Suppressor macrophage treated with lipopolysaccharide for 4 hours (primary cell): ENCODE measurements around the gene ZNF263.
A peak's percentile ranks its signal among the peaks of the same experiment; 100 is the strongest.

Experiments used
- DNase-seq: peaks from one replicate; pipeline ENCODE4 v3.0.0-alpha.2; 2020

The ZNF263 gene

DNA sequence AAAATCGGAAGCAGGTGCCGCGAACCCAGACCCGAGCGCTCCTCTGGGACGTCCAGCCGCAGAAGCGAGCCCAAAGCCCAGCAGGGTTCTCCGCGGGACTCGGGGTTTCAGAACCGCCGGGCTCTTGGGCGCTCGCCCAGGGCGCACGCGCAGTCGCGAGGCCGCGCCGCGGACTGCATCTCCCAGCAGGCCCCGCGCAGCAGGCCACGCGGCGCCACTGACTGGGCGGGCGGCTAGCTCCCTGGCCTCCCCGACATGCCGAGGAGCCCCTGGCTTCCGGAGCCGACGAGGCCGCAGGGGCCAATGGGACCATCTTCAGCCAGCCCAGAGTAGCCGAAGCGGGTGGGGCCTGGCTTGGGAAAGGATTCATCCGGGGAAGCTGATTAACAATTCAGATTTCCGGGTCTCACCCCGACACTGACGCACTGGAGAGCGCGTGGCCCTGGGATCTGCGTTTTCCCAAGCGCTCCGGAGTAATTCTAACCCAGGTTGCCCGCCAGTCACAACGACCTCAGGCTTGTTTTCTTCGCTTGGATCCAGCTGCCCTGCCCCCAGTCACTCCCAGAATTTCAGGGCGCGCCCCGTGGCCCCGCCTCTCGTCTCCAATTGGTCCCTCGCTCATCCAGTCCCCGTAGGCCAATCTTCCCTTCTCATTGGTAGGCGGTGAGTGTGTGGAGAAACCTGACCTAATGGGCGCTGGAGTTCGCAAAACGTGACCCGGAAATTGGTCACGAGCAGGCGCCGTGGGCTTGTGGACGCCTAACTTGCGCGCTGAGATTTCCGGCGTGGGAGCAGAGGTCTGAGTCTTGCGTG is at the start of gene ZNF263:
Gene ZNF263, plus strand, starts transcription at position 762 of the 813 bp plus-strand sequence. CDS start 328 bp downstream, outside the sequence.
- DNase-seq, result peak; percentile 99

- DNase-seq, result peak; percentile 21
These were observed 48.8 kb upstream of the ZNF263 start for GRCh38 chr16:3234543-3234856.

GRCh38 chr16:3234857-3235561 is 48.3 kb upstream of the ZNF263 start, which contains the start of gene ZNF200:
Gene ZNF200, minus strand, starts transcription at chr16:3235158. Its CDS starts 1,403 bp downstream, at chr16:3233755.
- DNase-seq, result peak; percentile 96

GRCh38 chr16:3235856-3236669 is 47.2 kb upstream of the ZNF263 start:
- peak; percentile 67 for DNase-seq

- DNase-seq, result no peak
These were observed 41.5 kb upstream of the ZNF263 start for GRCh38 chr16:3241761-3242160.

DNA sequence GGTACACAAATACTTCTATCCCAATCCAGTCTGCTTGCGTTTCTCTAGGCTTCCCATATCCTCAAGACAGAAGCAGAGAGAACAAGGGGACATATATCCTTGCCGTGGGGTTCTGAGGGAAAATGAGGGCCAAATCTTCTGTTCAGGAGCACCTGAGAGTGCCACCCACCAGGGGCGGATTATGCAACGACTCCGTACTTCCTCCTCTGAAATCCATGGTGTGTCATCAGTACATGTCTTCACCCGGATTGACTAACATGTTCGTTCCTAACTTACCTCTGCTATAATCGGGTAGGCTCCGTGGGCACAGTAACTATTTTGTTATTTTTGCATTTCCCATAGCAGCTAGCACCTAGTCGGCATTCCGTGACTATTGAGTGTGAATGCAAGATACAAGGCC is 40.6 kb upstream of the ZNF263 start:
- DNase-seq, result peak; percentile 78

DNA sequence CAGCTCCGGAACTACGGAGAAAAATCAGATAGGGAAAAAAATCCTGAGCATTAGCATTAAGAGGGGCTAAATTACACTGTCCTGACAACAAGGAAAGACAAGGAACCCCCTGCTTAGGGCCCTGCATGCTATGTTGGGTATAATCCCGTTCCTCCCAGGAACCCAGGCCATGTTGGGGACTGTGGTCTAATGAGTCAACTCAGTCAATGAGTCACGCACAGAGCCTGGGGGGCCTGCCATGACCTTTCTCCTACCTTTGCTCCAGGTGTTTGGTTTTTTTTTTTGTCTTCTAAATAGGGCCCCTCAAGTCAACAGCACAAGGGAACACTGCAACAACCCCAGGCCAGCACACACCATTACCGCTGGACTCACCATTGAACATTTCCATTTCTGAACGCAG is 39.4 kb upstream of the ZNF263 start:
- DNase-seq, result no peak

- no peak for DNase-seq
These were observed 37.3 kb upstream of the ZNF263 start for GRCh38 chr16:3246002-3246401.

DNA sequence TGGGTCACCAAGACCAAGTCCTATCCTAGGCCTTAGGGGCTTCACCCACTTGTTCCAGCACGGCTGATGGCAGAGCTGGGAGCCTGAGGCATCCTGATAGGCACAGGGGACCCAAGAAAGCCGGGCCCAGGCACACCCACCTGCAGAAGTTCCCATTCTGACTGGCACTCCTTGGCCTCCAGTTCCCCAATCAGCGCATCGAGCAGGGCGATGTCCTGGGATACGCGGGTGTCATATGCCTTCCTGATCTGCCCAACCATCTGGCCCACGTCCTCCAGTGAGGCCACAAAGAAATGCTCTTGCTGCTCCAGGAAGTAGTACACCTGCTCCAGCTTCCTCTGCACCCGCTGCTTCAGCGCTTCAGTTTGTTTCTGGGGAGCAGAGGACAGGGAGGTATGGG is 36.4 kb upstream of the ZNF263 start:
- no peak for DNase-seq

DNA sequence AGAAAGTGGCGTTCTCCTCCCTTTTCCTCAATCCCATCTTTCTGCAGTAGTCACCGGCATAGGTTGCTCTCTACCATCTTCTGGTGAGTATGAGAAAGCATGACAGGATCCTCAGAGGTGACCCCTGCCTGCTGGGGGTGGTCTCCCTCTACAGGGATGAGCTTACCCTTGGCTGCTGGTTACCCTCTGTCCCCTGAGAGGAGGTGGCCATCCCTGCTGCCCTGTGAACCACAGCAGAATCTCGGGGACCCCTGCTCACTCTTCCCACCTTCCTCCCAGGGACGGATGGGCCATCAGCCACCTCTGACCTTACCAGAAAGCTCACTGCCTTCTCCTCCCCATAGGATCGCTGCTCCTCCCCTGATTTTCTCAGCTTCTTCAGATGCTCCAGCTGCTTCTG is 34.7 kb upstream of the ZNF263 start:
- no peak for DNase-seq

GRCh38 chr16:3249020-3249419 is 34.3 kb upstream of the ZNF263 start:
- DNase-seq, result no peak

DNA sequence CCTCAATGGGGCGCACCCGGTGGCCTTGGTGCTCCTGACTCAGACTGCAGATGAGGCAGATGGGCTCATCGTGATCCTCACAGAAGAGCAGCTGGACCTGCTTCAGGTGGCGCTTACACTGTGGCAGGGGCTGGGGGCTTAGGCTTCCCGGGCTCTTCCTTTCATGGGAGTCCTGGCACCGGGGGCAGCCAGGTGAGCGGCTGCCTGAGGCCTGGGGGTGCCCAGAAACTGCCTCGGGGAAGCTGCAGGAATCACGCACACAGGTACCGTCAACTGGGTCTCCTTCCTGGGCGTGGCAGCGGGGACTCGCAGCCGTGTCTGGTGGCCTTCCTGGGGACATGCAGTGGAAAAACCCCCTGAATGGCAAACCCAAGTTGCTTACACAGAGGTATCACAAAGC is 33.8 kb upstream of the ZNF263 start:
- DNase-seq, result no peak

- DNase-seq, result no peak
These were observed 30.3 kb upstream of the ZNF263 start for GRCh38 chr16:3252967-3253366.

DNA sequence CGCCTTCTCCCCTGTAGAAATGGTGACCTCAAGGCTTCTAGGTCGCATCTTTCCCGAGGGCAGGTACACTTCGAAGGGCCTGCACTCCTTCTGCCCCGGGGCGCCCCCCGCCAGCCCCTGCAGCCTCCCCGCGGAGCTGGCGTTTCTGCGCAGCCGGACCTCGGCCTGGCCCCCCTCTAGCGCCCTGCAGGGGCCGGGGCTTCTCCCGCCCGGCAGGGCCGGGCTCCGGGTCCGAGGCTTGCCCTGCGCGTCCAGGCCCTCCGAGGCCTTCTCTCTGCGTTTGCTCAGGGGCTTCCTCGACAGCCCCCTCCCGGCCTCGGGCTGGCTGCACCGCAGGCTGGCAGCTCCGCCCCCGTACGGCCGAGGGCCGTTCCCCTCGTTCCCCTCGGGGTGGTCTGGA is 29.0 kb upstream of the ZNF263 start:
- no peak for DNase-seq

- peak; percentile 93 for DNase-seq
These were observed 27.0 kb upstream of the ZNF263 start, which contains the start of gene MEFV for GRCh38 chr16:3256146-3256865. Gene MEFV, minus strand, starts transcription at chr16:3256633. Its CDS starts 46 bp downstream, at chr16:3256587.

- peak; percentile 63 for DNase-seq
These were observed 26.3 kb upstream of the ZNF263 start for GRCh38 chr16:3256866-3257465.

- DNase-seq, result peak; percentile 47
These were observed 23.5 kb upstream of the ZNF263 start for GRCh38 chr16:3259836-3260235.

- DNase-seq, result no peak
These were observed 20.8 kb upstream of the ZNF263 start for GRCh38 chr16:3262517-3262916.

DNA sequence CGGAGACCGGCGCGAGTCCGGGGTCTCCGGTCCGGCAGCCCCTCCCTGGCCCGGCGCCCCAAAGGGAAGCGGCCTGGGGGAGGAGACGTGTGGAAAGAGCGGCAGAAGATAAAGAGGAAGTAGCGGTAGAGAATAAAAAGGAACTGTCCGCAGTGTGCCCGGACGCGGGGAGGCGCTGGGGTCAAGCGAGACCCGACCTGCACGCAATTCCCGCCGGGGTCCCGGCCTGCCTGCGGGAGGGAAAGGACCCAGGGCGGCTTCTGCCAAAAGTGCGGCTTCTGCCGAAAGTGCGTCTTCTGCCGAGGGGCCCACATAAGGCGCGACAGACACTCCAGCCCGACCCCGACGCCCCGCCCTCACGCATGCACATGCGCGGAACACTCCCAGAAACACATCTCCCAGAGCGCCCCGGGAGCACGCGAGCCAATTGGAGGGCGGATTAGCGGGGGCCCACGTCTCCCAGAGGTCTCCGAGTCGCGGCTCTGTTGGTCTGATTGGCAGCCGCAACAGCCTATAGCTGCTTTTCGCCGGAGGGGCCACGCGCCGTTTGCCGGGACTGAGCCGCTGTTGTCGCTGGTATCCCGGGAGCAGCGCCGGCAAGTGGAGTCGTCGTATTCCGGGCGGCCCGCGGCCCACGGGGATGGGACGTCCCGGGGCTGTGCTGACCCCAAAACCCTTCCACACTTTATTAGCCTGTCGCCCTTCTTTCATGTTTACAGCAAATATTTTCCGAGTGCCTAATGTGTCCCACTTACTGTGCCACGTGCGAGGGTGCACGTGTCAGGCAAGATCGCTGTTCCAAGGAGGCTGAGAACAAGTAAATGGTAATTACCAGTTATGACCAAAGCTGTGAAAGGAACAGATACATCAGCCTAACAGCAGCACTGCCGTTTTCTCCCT is 18.9 kb upstream of the ZNF263 start:
- peak; percentile 99 for DNase-seq

DNA sequence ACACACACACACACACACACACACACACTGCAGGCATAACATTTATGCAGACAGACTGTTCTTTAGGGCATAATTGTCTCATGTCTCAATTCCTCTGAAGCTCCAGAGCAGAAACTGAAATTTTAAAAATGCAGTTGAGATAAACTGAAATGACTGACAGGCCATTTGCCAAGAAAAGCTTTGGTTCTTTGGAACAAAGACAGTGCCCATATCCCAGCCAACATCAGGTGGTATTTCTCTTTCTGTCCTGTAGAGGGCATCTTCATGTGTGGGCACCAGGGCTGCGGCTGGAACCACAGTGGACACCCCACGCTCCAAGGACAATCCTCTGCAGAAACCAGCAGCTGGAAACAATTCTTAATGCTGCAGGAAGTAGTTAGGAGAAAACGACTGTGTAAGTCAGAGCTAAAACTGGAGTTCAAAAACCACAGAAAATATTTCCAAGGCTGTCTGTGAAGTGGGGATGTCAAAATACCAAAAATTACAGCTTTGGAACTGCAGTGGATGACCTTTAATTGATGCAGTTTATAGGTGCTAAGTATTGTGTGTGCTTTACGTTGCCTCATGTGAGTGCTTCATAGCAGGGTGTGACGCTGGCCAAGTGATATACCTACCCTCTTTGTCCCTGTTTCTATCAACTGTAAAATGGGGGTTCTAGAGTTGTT is 16.3 kb upstream of the ZNF263 start:
- DNase-seq, result peak; percentile 43

DNA sequence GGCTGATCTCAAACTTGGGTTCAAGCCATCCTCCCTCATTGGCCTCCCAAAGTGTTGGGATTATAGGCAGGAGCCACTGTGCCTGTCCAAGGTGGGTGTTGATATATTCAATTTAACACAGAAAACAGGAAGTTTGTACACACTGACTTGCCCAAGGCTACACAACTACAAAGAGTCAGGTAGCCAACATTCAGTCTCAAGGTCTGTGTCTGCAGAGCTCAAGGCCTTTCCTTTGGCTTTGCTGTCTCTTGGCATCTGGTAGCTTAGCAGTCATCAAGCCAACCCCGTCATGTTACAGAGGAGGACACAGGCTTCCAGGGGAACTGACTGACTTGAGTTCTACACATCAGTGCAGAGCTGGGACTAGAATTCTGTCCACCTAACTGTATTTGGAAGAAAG is 15.0 kb upstream of the ZNF263 start:
- DNase-seq, result no peak
